NK-92 (cell line): Measurements from ENCODE around the gene RHBDD1.

Source experiments
- DNase-seq: peaks from one replicate; lab custom pipeline; 2025; ENCODE audit not compliant: unreplicated experiment; lab: John Stamatoyannopoulos, UW

Gene RHBDD1

GRCh38 chr2:226910384-226910783, 74.5 kb downstream of the RHBDD1 start:
- no peak for DNase-seq

- no peak for DNase-seq
These were observed 76.1 kb downstream of the RHBDD1 start for GRCh38 chr2:226911932-226912331.

GRCh38 chr2:226913641-226914040, 77.8 kb downstream of the RHBDD1 start:
- DNase-seq, result no peak

GRCh38 chr2:226915846-226916360, 80.0 kb downstream of the RHBDD1 start:
- no peak for DNase-seq

GRCh38 chr2:226916669-226917068, 80.8 kb downstream of the RHBDD1 start:
- DNase-seq, result no peak

GRCh38 chr2:226932443-226932842, 96.6 kb downstream of the RHBDD1 start:
- DNase-seq, result no peak

GRCh38 chr2:226934546-226935201, 98.8 kb downstream of the RHBDD1 start:
- DNase-seq, result no peak

- DNase-seq, result no peak
These were observed 108.2 kb downstream of the RHBDD1 start for GRCh38 chr2:226943862-226944620.

GRCh38 chr2:226953206-226953605, 117.4 kb downstream of the RHBDD1 start:
- no peak for DNase-seq

GRCh38 chr2:226953826-226954225, 118.0 kb downstream of the RHBDD1 start:
- no peak for DNase-seq

- no peak for DNase-seq
These were observed 120.8 kb downstream of the RHBDD1 start for GRCh38 chr2:226956659-226957058.

- DNase-seq, result no peak
These were observed 123.6 kb downstream of the RHBDD1 start for GRCh38 chr2:226959418-226959817.

- DNase-seq, result no peak
These were observed 126.4 kb downstream of the RHBDD1 start for GRCh38 chr2:226962176-226962773.

- no peak for DNase-seq
These were observed 127.7 kb downstream of the RHBDD1 start for GRCh38 chr2:226963528-226963927.

- DNase-seq, result no peak
These were observed 129.5 kb downstream of the RHBDD1 start for GRCh38 chr2:226965376-226965775.

GRCh38 chr2:226969417-226970080, 133.7 kb downstream of the RHBDD1 start:
- no peak for DNase-seq

- DNase-seq, result no peak
These were observed 134.5 kb downstream of the RHBDD1 start for GRCh38 chr2:226970362-226970761.

- no peak for DNase-seq
These were observed 135.2 kb downstream of the RHBDD1 start for GRCh38 chr2:226971084-226971483.

GRCh38 chr2:226971770-226972169, 135.9 kb downstream of the RHBDD1 start:
- DNase-seq, result no peak

- no peak for DNase-seq
These were observed 138.0 kb downstream of the RHBDD1 start for GRCh38 chr2:226973816-226974215.

- no peak for DNase-seq
These were observed 141.9 kb downstream of the RHBDD1 start for GRCh38 chr2:226977775-226978190.
